IPS-18c (cell line): ENCODE results near the gene PLEKHA5.
"Not testable (repeated sequence)": the region's sequence is repeated elsewhere in the genome, so short reads cannot be mapped to it uniquely, and the experiment has no call there.

Experiments
- H3K4me3 ChIP-seq: 2 replicates; pipeline ENCODE4 v1.7.0; 2013; ENCODE audit warnings: low read depth, mild to moderate bottlenecking, low read length, moderate library complexity; ENCODE audit not compliant: insufficient read depth
- H3K9me3 ChIP-seq: one replicate; pipeline ENCODE4 v1.6.1; 2013; ENCODE audit warnings: mild to moderate bottlenecking, low read length, moderate library complexity; ENCODE audit not compliant: control insufficient read depth, insufficient read depth

The PLEKHA5 gene

DNA sequence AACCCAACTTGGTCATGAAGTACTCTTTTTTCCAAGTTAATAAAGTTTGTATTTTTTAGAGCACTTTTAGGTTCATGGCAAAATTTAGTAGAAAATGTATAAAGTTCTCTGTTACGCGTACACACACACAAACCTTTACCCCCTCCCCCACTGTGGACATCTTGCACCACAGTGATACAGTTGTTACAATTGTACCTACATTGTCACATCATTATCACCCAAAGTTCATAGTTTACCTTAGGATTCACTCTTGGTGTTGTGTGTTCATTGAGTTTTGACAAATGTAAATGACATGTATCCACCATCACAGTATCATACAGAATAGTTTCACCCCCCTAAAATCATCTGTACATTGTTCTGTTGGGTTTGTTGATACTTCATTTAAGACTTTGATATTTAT is 23.9 kb downstream of the PLEKHA5 start:
- Histone ChIP-seq H3K9me3 (no peaks in the 10 kb centered on the region), H3K4me3 (no peak overlapping the region)

DNA sequence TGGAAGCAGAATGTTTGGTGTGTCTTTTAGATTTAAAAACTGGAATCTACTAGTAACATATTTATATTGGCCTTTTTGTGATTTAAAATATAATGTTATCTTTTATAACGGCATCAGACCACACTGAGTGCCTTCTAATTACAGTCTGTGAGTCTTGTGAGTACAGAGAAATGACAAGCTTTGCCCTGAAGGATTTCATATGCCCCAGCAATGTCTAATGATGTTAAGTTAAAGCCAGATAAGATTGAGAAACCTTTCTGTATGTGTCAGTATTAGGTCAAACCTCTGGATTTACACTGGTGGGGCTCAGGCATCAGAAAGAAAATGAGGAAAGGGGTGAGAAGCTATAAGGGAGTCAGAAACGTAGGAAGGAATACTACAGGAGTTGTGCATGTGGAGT is 25.2 kb downstream of the PLEKHA5 start:
- Histone ChIP-seq H3K9me3 (no peaks in the 10 kb centered on the region), H3K4me3 (no peak overlapping the region)

DNA sequence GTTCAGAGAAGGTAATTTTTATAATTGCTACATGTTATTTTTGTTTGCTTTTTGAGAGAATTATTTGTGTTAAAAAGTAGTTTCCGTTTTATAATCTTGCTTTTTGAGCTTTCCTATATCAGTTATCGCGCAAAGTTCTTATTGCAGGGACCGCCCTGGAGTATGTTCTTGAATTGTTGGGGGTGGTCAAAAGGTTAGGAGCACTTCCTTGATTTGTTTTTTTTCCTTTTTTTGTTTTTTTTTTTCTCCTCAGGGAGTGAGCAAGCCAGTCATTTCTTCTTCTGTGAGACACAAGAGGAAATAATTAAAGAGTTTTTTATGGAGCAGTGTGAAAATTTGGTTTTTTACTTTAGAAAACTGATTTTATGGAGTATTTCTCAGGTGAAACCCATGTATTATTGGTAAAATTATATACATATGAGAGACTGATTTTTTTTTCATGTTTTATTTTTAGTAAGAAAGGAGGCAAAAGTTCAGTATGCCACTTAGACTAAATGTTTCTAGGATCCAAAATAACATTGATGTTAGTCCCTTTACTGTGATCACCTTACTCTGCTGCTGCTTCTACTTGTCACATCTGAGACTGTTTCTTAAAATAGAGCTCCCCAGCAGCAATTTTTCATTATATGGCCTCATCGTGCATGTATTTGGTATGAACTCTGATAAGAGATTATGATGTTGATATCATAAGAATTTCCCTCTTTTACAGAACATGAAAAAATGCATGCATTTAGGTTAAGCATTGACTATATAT is 26.6 kb downstream of the PLEKHA5 start:
- Histone ChIP-seq H3K4me3 (no peak overlapping the region), H3K9me3 (no peaks in the 10 kb centered on the region)

DNA sequence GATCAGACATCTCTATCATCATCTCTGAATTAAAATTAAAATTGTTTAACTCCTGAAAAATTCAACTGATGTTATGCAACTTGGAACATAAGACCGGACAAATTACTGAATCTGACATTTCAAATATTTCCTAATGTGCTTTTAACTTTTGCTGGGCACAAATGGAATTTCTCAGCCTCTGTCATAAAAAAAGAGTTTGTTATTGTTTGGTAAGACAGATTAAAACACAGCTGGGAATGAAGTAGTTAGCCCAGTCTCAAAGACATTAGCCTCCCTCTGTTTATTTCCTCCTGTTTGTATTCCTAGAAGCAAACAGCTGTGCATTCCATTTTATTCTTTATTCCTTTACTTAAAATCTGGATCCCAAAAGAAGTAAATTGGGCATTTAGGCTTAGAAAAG is 29.4 kb downstream of the PLEKHA5 start:
- Histone ChIP-seq H3K4me3 (no peak overlapping the region), H3K9me3 (no peaks in the 10 kb centered on the region)

DNA sequence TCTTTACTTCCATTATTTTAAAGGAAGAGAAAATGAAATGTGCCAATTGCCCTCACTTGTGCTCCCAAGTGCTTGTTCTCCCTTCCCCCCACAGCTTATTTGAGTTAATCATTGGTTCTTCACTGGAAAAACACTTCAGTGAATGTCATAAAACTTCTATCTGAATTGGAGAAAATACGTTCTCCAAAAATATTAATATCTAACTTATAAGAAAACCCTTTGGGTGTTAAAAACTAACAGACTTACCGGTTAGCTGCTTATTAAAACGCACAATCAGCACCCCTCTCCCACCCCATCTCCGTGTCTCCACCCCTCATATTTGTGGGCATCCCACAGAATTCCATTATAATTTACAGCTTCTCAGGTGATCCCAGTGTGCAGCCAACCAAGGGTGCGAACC is 31.7 kb downstream of the PLEKHA5 start:
- no peak overlapping the region for H3K4me3 ChIP-seq
- no peaks in the 10 kb centered on the region for H3K9me3 ChIP-seq

DNA sequence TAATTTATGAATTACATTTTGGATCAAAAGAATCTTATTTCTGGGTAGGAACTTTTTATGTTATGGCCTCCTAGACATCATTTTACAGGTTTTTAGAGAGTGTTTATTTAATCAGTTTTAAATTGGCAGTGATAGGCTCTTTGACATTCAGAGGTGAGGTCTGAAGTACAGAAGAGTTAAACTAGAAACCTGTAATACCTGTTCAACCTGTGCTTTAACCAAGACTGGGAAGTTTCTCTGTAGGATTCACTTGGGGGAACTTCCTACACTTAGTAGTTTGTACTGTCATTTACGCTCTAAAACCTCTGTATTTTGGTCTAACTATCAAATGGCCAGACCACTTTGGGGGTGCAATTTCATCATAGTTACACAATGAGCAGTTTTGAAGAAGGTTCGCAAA is 35.9 kb downstream of the PLEKHA5 start:
- Histone ChIP-seq H3K9me3 (no peaks in the 10 kb centered on the region), H3K4me3 (no peak overlapping the region)

DNA sequence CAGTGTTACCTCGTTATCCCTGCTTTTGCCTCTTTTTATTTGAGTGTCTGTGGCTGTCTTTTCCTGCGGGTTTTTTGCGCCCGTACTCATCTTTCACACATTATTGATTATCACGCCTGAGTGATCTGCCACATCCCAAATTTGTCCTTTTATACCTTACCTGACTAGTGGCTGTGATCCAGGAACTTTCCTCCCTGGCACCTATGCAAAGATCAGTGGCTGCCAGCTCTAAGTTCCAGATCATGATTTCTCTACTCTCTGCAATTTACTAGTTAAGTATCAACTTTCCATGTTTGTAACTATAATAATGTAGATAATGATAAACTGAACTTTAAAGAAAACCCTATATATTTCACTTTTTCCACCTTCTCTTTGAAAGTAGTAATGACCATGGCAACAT is 36.9 kb downstream of the PLEKHA5 start:
- no peak overlapping the region for H3K4me3 ChIP-seq
- H3K9me3 ChIP-seq: no peaks in the 10 kb centered on the region

DNA sequence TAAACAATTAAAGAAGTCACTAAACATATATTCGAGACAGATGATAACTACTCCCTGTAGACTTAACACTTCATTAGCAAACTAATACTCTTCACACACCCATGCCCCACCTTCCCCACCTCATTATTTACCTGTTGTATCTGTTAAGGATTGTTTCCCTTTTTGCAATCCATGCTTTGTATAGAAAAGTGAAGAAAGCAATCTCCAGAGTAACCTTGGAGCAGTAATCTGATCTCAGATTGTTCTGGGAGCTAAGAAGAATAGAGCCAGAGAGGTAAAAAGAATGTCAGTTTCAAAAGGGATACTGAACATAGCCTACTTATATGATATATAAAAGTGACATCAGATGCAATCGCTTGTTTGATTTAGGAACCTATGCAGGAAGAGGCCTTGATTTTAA is 37.4 kb downstream of the PLEKHA5 start:
- no peaks in the 10 kb centered on the region for H3K9me3 ChIP-seq
- H3K4me3 ChIP-seq: no peak overlapping the region

DNA sequence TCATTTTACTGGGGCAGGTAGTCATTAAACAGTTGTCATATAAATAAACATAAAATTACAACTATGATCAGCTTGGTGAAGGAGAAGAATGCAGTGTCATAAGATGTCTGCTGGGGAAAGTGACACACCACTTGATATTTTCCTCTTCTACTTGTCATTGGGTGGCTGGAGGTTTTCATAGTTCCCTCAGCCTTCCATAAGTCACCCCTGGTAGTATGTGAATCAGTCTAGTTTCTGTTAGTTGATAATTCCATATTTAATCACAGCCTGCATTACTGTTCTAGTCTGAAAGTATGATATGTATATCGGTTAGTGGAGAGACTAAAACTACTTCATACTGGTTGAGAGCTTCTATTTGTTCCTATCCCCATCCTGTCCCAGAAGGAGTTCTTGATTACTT is 38.2 kb downstream of the PLEKHA5 start:
- Histone ChIP-seq H3K4me3 (no peak overlapping the region), H3K9me3 (no peaks in the 10 kb centered on the region)

DNA sequence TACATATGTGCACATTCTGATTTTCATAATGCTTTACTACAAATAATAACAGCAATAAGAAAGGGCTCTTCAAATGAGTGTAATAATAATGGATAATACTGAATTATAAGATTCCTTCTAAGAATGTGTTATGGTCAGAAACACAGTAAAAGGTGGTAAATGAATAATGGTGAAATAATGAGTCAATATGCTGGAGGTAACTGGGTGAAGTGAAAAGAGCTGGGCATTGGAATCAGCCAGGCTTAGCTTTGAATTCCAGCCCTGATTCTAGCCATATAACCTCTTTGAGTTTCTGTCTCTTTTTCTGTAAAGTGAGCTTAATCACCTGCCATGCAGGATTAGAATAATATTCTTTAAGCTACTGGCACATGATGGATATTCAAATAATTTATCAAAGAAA is 39.1 kb downstream of the PLEKHA5 start:
- H3K4me3 ChIP-seq: no peak overlapping the region
- H3K9me3 ChIP-seq: no peaks in the 10 kb centered on the region

DNA sequence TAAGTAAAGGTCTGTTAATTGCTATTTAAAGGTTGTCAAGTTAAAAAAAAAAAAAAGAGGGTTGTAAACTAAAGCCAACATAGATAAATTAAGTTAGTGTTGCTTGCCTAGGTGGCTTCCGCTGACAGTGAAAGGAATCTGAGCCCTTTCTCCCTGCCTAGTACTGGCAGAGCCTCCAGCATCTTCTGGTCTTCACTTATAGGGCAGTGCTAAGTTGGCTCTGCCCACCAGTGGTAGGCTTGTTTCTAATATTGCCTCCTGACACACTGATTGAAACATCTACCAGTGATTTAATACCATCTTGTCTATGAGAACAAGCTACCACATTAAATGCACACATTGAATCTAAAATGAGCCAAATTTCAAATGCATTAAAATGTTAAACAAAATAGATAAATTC is 39.7 kb downstream of the PLEKHA5 start:
- H3K9me3 ChIP-seq: no peaks in the 10 kb centered on the region
- no peak overlapping the region for H3K4me3 ChIP-seq

DNA sequence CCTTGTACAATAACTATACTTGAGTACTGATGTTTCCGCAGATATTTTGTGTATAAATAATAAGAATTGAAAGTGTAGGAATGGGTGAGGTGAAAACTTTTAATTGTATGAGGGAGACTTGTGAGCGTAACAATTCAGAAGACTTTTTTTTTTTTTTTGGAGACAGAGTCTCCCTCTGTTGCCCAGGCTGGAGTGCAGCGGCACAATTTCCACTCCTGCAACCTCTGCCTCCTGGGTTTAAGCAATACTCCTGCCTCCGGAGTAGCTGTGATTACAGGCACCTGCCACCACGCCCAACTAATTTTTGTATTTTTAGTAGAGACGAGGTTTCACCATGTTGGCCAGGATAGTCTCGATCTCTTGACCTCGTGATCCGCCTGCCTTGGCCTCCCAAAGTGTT is 40.8 kb downstream of the PLEKHA5 start:
- H3K9me3 ChIP-seq, H3K4me3 ChIP-seq: not testable (repeated sequence)

DNA sequence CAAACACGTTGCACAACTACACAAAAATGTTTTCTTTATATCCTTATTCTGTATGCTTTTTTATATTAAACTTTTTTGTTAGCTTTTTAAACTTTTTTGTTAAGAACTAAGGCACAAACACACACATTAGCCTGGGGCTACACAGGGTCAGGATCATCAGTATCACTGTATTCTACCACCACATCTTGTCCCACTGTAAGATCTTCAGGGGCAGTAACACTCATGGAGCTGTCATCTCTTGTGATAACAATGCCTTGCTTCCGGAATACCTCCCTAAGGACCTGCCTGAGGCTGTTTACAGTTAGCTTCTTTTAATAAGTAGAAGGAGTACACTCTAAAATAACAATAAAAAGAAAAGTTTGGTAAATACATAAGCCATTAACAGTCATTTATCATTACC is 42.2 kb downstream of the PLEKHA5 start:
- Histone ChIP-seq H3K9me3 (no peaks in the 10 kb centered on the region), H3K4me3 (no peak overlapping the region)

DNA sequence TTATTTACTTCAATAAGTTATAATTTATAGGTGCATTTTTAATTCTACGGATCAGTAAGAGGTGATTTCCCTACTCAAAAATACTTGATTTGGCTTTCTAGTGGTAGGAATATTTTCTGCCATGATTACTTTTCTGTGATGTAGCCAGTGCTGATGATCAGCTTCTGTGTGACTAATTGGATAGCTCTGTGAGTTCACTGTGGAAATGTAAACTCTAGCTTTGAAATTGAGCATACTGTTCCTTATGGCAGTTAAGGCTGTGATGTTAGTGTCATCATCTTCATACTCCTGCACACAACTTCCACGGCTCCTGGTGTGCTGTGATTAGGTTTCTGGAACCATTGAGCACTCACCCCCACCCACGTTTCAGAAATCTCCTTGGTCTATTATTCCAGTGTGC is 48.2 kb downstream of the PLEKHA5 start:
- Histone ChIP-seq H3K9me3 (no peaks in the 10 kb centered on the region), H3K4me3 (no peak overlapping the region)

DNA sequence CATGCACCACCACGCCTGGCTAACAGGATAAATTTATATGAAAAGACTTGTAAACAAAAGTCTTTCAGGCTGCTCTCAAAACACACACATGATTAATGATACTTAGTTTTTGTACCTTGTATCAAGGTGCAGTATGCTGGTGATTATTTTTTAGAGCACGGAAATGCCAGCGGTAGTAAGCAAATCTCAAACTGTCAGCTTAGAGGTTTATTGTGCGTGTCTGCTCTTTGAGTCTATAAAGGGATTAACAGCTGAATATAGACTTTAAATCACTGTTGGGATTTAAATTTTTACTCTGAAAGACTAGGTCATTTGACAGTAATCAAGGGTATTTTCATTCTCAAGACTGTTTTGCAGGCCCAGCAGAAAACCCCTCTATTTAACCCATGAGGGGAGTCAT is 50.5 kb downstream of the PLEKHA5 start:
- Histone ChIP-seq H3K4me3 (no peak overlapping the region), H3K9me3 (no peaks in the 10 kb centered on the region)

DNA sequence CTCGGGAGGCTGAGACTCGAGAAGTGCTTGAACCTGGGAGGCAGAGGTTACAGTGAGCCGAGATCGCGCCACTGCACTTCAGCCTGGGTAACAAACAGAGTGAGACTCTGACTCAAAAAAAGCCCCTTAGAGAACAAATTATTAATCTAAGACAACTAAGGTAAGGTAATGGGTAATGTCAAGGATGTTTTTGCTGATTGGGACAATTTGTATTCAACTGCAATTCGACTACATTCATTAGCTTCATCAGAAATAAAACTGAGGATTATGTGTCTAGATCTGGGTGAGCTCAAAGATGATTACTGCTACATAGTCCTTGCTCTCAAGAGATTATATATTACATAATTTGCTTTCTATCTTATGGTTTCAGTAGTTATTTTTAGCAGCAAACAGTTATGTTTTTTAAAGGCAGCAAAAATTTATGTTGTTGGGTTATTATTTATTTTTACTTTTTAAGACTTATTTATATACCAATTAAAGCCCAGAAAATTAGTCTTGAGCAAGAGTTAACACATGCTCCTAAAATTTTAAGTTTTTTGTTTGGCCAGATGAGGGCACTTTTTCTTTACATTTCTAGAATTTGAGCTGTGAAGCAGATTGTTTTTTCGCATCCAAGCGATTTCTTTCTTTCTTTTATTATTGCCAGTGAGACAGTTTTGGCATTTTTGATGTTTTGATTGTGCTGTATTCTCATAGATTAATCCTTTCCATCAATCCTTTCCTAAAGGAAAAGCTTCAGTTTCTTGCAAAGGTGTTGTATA is 52.3 kb downstream of the PLEKHA5 start:
- Histone ChIP-seq H3K9me3 (no peaks in the 10 kb centered on the region), H3K4me3 (no peak overlapping the region)

DNA sequence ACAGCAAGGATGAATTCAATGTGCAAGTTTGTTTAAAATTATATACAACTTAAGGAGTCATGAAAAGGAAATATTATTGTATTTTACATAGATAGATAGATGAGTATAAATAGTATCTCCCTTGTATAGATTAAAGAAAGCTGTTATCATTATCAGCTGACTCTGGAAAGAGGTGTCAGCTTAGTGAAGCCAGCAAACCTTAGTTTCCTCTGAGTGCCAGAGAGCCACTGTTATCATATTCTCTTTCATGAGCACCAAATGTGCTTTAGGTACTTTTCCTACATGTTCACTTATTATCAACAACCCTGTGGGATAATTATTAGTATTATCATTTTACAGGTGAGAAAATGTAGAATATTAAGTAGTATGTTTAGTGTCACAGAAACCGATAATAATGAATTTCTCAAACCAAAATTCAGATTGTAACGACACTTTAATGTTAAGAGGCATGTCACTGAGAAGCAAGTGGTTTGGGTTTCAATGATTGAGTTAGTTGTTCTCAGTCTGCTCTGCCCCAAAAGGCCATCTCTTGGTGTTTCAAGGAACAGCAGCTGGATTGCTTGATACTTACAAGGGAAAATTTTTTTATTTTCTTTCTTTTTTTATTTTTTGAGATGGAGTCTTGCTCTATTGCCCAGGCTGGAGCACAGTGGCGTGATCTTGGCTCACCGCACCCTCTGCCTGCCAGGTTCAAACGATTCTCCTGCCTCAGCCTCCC is 53.7 kb downstream of the PLEKHA5 start:
- no peak overlapping the region for H3K4me3 ChIP-seq
- H3K9me3 ChIP-seq: no peaks in the 10 kb centered on the region

DNA sequence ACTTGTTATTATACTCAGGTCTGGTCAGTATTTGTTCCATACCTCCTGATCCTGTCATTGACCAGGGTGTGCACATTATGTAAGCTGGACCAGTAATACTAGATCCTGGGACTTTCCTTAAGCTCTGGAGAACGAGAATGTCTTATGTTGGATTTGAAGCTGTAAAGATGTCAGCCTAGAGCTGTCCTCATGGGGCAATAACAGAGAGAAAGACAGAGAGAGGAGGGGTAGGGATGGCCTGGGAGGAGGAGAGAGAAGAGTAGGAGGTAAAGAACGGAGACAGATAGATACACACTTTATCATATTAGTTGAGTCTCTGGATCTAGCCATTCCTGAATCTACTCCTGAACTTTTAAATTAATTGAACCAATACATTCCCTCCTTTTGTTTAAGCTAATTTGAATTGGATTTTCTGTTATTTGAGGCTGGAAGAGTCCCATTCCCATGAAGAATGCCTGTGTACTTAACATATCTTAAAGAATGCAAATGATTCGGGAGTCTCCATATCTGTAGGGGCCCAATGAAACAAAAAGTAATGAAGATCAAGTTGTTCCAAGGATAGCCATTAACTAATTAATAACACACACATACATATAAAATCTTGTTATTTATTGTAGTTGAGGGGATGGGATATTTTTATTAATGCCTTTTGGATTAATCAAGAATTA is 55.9 kb downstream of the PLEKHA5 start:
- Histone ChIP-seq H3K4me3 (no peak overlapping the region), H3K9me3 (no peaks in the 10 kb centered on the region)
